SH-SY5Y (cell line): ENCODE results near the gene DLD.

Experiments used
- GATA2 ChIP-seq: IDR thresholded peaks from 2 replicates; pipeline ENCODE4 v1.6.1; 2011; ENCODE audit warnings: mild to moderate bottlenecking, low read depth, low read length
- GATA3 ChIP-seq: IDR thresholded peaks from 2 replicates; pipeline ENCODE4 v1.6.1; 2011; ENCODE audit warnings: low read depth, mild to moderate bottlenecking, low read length, moderate library complexity

DNA sequence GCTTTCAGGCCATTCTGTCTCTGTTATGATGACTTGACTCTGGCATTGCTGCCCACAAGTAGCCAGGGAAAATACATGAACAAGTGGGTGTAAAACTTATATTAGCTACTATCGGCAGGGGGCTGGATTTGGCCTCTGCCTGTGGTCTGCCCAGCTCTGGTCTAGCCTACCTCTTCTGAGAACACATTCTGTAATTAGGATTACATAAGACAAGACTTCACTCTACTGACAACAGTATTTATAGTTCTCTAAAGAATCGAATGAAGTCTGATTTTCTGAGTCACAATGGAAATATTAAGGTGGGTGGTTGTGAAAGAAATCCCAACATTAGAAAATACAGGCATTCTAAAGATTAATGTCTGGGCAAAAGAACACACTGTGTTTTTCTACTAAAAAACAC is 55.5 kb downstream of the DLD start:
- TF ChIP-seq GATA2 = no peak
- TF ChIP-seq GATA3 = no peak
